ENCODE results near the gene PTPRK.
"Not testable (repeated sequence)": the region's sequence is repeated elsewhere in the genome, so short reads cannot be mapped to it uniquely, and the experiment has no call there.

The PTPRK gene

GRCh38 chr6:128491610-128492206 lies 28.7 kb downstream of the PTPRK start:
- no peaks in the 10 kb centered on the region for H3K9me3 ChIP-seq (ENCODE audit: control insufficient read depth, insufficient read depth, low read length)
- no peaks in the 10 kb centered on the region; the same call in 1 of the 2 replicates for H3K36me3 ChIP-seq (ENCODE audit: insufficient read depth, low read length)
- H3K9ac ChIP-seq (ENCODE audit: low read depth, low read length): no peak overlapping the region
- H3K4me1 ChIP-seq (ENCODE audit: insufficient read depth, low read length): peaks cover 24% of the 10 kb centered on the region

DNA sequence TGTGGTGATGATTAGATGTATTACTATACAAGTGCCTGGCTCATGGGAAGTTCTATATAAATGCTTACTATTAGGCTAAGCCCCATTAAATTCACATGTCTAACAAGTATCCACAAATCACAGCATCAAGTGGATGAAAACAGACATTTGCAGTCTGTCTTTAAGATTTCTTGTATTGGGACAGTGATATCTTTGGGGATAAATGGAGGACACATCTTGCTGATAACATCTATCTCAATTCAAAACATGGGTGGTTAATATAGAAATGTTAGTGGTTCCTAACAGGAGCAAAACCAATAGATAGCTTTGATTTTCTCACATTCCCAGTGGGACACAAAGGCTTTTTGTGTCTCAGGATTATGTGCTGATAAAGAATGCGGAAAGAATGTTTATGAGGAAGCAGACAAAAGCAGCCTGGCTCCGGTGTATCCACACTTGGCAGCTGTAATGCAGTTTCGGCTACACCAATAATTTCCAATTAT lies 29.3 kb downstream of the PTPRK start:
- Histone ChIP-seq H3K4me1 (ENCODE audit: insufficient read depth, low read length) (peaks cover 24% of the 10 kb centered on the region), H3K9ac (ENCODE audit: low read depth, low read length) (no peak overlapping the region), H3K9me3 (ENCODE audit: control insufficient read depth, insufficient read depth, low read length) (no peaks in the 10 kb centered on the region), H3K36me3 (ENCODE audit: insufficient read depth, low read length) (no peaks in the 10 kb centered on the region; the same call in 1 of the 2 replicates)

DNA sequence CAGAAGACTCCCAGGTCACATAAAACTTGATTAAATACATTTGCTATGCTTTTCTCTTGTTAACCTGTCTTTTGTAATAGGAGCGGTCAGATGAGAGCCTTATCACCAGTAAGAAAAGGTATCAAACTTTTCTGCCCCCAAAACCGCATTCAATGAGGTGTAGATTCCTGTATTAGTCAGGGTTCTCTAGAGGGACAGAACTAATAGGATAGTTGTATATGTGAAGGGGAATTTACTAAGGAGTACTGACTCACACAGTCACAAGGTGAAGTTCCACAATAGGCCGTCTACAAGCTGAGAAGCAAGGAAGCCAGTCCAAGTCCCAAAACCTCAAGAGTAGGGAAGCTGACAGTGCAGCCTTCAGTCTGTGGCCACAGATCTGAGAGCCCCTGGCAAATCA lies 32.7 kb downstream of the PTPRK start:
- Histone ChIP-seq H3K4me1 (ENCODE audit: insufficient read depth, low read length) (peaks cover 13% of the 10 kb centered on the region), H3K36me3 (ENCODE audit: insufficient read depth, low read length) (no peaks in the 10 kb centered on the region), H3K9ac (ENCODE audit: low read depth, low read length) (no peak overlapping the region), H3K9me3 (ENCODE audit: control insufficient read depth, insufficient read depth, low read length) (no peaks in the 10 kb centered on the region)

- Histone ChIP-seq H3K9me3 (ENCODE audit: control insufficient read depth, insufficient read depth, low read length) (no peaks in the 10 kb centered on the region), H3K36me3 (ENCODE audit: insufficient read depth, low read length) (no peaks in the 10 kb centered on the region), H3K9ac (ENCODE audit: low read depth, low read length) (no peak overlapping the region), H3K4me1 (ENCODE audit: insufficient read depth, low read length) (peaks cover 15% of the 10 kb centered on the region)
Observed at GRCh38 chr6:128487055-128487454, 33.3 kb downstream of the PTPRK start.

DNA sequence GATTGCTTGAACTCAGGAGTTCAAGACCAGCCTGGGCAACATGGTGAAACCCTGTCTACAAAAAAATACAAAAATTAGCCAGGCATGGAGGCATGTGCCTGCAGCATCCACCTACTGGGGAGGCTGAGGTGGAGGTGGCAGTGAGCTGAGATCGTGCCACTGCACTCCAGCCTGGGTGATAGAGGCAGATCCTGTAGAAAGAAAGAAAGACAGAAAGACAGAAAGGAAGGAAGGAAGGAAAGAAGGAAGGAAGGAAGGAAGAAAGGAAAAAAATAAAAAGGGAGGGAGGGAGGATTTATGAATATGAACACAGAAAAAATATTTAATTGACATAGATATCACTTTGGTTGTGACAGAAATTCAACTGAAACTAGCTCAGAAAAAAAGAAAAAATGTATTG lies 33.8 kb downstream of the PTPRK start:
- H3K9me3 ChIP-seq (ENCODE audit: control insufficient read depth, insufficient read depth, low read length); H3K9ac ChIP-seq (ENCODE audit: low read depth, low read length); H3K36me3 ChIP-seq (ENCODE audit: insufficient read depth, low read length): not testable (repeated sequence)
- peaks cover 10% of the 10 kb centered on the region for H3K4me1 ChIP-seq (ENCODE audit: insufficient read depth, low read length)

DNA sequence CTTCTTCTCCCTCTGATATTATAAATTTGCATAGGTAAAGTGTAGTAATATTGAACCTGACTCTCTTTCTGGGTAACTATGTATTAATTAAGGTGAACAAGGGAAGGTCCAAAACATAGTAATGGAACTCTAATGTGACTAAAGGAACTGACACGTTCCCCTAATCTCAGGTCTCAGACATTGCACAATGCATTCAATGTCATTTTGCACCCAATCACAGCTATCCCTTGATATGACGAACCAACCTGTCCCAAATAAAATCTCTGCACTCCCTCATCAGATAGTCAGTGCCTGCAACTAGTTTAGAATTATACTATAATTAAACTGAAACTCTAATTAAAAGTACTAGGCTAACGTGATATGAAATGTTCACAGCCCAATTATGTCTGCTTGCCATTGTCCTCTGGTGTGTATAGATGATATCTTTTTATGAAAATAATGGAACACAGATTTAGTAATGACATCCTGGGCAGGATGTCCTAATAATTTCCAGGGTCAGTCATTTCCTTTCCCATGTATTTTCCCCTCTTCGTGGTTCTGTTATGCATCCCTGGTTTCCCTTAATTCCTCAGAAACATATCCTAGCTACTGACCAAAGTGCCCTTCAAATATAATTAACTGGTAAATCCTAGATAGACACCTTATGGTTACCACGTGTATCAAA lies 36.8 kb downstream of the PTPRK start:
- peaks cover 4% of the 10 kb centered on the region; the same call in 1 of the 2 replicates for H3K4me1 ChIP-seq (ENCODE audit: insufficient read depth, low read length)

DNA sequence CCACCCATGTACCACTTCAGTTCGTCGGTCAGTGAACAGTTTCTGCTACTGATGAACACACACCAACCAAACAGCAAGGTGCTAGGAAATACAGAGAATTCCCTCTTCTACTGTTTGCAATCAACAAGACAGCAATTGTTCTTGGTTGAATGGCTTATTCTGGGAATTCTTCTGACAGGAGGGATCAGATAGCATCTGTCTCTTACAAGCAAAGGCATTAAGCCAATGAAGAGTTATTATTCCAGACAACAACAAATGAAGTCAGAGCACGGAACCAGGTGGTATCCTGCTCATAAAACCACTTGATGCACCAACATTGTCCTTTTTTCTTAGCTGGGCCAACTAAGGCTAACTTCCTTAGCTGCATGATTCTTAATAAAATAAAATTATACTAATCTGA lies 37.8 kb downstream of the PTPRK start:
- no peaks in the 10 kb centered on the region for H3K36me3 ChIP-seq (ENCODE audit: insufficient read depth, low read length)

More for the DNA sequence above, 36.8 kb downstream of the PTPRK start:
- Histone ChIP-seq H3K36me3 (ENCODE audit: insufficient read depth, low read length) (no peaks in the 10 kb centered on the region), H3K9ac (ENCODE audit: low read depth, low read length) (no peak overlapping the region), H3K9me3 (ENCODE audit: control insufficient read depth, insufficient read depth, low read length) (no peaks in the 10 kb centered on the region)

DNA sequence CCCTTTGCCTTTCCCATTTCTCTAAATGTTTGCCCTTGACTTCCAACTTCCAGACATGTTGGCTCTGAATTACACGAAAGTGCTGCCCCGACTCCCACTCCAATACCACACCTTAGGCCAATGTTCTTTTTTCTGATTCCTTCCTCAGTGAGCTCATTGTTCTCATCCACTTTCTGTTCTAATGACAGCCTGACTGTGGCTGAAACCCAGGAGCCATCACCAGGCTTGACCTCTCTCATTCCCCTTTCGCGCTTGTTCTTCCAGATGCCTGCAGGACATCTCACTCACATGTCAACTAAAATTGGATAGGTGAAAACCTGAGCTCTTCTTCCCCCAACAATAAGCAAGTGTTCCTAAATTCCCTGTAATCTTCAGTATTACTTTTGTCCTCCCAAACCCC lies 40.4 kb downstream of the PTPRK start:
- H3K36me3 ChIP-seq (ENCODE audit: insufficient read depth, low read length): no peaks in the 10 kb centered on the region
- no peaks in the 10 kb centered on the region for H3K9me3 ChIP-seq (ENCODE audit: control insufficient read depth, insufficient read depth, low read length)
- no peak overlapping the region for H3K9ac ChIP-seq (ENCODE audit: low read depth, low read length)
- peaks cover 4% of the 10 kb centered on the region; the same call in 1 of the 2 replicates for H3K4me1 ChIP-seq (ENCODE audit: insufficient read depth, low read length)

More for the DNA sequence above, 37.8 kb downstream of the PTPRK start:
- no peaks in the 10 kb centered on the region for H3K9me3 ChIP-seq (ENCODE audit: control insufficient read depth, insufficient read depth, low read length)
- no peak overlapping the region for H3K9ac ChIP-seq (ENCODE audit: low read depth, low read length)
- peaks cover 4% of the 10 kb centered on the region; the same call in 1 of the 2 replicates for H3K4me1 ChIP-seq (ENCODE audit: insufficient read depth, low read length)

DNA sequence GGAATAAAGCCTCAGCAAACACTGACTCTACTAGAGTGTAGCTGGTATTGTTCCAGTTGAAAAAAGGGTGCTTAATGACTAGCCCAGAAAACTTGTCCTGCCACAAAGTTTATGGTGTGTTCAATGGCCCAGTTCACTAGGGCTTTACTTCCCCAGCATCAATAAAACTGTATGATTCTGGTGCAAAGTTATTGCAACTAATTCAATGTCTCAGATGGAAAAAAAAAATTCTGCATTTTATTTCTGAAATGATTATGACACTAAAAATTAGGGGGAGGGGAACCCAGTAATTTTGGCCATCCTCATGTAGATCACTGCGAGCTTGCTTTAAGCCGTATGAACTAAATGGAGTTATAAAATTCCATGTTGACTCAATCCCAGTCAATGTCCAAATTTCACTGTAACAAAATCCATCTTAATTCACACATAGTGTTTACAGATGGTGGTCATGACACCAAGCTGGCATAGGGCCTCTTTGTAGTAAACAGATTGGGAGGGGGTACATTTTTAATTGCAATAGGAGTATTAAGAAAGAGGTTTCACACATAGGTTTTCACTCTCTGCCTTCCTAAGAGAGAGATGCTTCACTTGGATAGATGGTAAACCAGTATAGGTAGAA lies 41.2 kb downstream of the PTPRK start:
- Histone ChIP-seq H3K9me3 (ENCODE audit: control insufficient read depth, insufficient read depth, low read length) (no peaks in the 10 kb centered on the region), H3K4me1 (ENCODE audit: insufficient read depth, low read length) (peaks cover 10% of the 10 kb centered on the region; the same call in 1 of the 2 replicates), H3K9ac (ENCODE audit: low read depth, low read length) (no peak overlapping the region), H3K36me3 (ENCODE audit: insufficient read depth, low read length) (no peaks in the 10 kb centered on the region)

GRCh38 chr6:128478230-128479047 lies 42.0 kb downstream of the PTPRK start:
- Histone ChIP-seq H3K9me3 (ENCODE audit: control insufficient read depth, insufficient read depth, low read length) (no peaks in the 10 kb centered on the region), H3K36me3 (ENCODE audit: insufficient read depth, low read length) (no peaks in the 10 kb centered on the region), H3K4me1 (ENCODE audit: insufficient read depth, low read length) (peaks cover 10% of the 10 kb centered on the region; the same call in 1 of the 2 replicates), H3K9ac (ENCODE audit: low read depth, low read length) (no peak overlapping the region)

DNA sequence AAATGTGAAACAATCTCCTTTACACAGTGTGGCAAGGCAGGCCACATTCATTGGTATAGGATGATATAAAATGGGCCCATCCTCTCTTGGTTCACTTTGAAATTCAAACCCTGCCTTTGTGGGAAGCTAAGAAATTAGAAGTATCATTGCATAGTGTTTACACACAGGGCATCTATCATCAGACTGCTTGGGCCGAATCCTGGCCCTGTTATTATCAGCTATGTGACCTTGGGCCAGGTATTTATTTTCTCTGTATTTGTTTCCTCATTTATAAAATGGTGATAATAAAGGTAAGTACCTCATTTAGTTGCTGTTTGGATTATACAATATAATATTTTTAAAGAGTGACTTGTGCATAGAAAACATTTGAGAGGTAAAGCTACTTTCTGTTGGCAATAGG lies 45.5 kb downstream of the PTPRK start:
- Histone ChIP-seq H3K9me3 (ENCODE audit: control insufficient read depth, insufficient read depth, low read length) (no peaks in the 10 kb centered on the region), H3K9ac (ENCODE audit: low read depth, low read length) (no peak overlapping the region), H3K36me3 (ENCODE audit: insufficient read depth, low read length) (no peaks in the 10 kb centered on the region), H3K4me1 (ENCODE audit: insufficient read depth, low read length) (peaks cover 6% of the 10 kb centered on the region; the same call in 1 of the 2 replicates)

GRCh38 chr6:128474481-128474880 lies 45.9 kb downstream of the PTPRK start:
- Histone ChIP-seq H3K4me1 (ENCODE audit: insufficient read depth, low read length) (peaks cover 6% of the 10 kb centered on the region; the same call in 1 of the 2 replicates), H3K9me3 (ENCODE audit: control insufficient read depth, insufficient read depth, low read length) (no peaks in the 10 kb centered on the region), H3K36me3 (ENCODE audit: insufficient read depth, low read length) (no peaks in the 10 kb centered on the region), H3K9ac (ENCODE audit: low read depth, low read length) (no peak overlapping the region)

- no peaks in the 10 kb centered on the region for H3K9me3 ChIP-seq (ENCODE audit: control insufficient read depth, insufficient read depth, low read length)
- peaks cover 6% of the 10 kb centered on the region; the same call in 1 of the 2 replicates for H3K4me1 ChIP-seq (ENCODE audit: insufficient read depth, low read length)
- H3K9ac ChIP-seq (ENCODE audit: low read depth, low read length): no peak overlapping the region
- no peaks in the 10 kb centered on the region for H3K36me3 ChIP-seq (ENCODE audit: insufficient read depth, low read length)
Observed at GRCh38 chr6:128471907-128472306, 48.5 kb downstream of the PTPRK start.
